K562 (cell line): Measurements from ENCODE around the gene DENND1A. TPM values are rescaled to one million over a fixed set of nuclear protein-coding genes. Genes with fewer than 3 reads are reported as not detected.

Experiments
- ATAC-seq: fragments of 200-7000 bp; cut with Tn5 transposase; 3 replicates; pipeline ENCODE4 v1.9.1; 2020; ENCODE audit warnings: moderate library complexity
- BruUV-seq: library from RNA; stranded (reverse); fragments of 400-500 nt; replicated peaks from 2 replicates; lab custom pipeline; 2021; lab: Mats Ljungman, UMichigan
- CTCF ChIA-PET: fragments of 300-600 bp; formaldehyde crosslinking; extraction: SDS; loops from one replicate; lab custom pipeline; 2021; ENCODE audit warnings: low intra/inter-chr PET ratio; lab: Yijun Ruan, JAX
- POLR2A ChIA-PET: fragments of 300-600, 350-650 bp; sonication (Branson Sonifier 250); formaldehyde crosslinking; extraction: SDS; loops from one replicate; lab custom pipeline; 2021; ENCODE audit warnings: antibody characterized with exemption, inconsistent platforms; lab: Yijun Ruan, JAX
- DNase-seq, 4 experiments: peaks; one replicate each; pipeline versions ENCODE4 v3.0.0 to v3.0.0-alpha.2; 2011 to 2018; ENCODE audit warnings: low spot score in 3 of 4, mixed read lengths in 3 of 4; ENCODE audit errors: extremely low read depth in 1 of 4
- FAIRE-seq: peaks from 2 replicates; lab custom pipeline; 2011; peaks lifted over from hg19 to GRCh38; lab: Jason Lieb, UNC
- H2AFZ ChIP-seq: 2 replicates; pipeline ENCODE4 v1.6.0; 2011; ENCODE audit warnings: low read depth, low read length, control low read depth, inconsistent platforms
- H3K27ac ChIP-seq: fragments of 200-600 bp; 3 replicates; pipeline ENCODE4 v1.8.0; 2011; ENCODE audit warnings: low read depth, mild to moderate bottlenecking, control low read depth, inconsistent platforms, low read length, moderate library complexity, mixed read lengths; ENCODE audit errors: extremely low read depth
- H3K27me3 ChIP-seq, 2 experiments: fragments of 300-600 bp in 1 of 2; 2 replicates in 1 of 2; 3 replicates in 1 of 2; pipeline versions ENCODE4 v1.6.0 to v1.8.0; 2011; ENCODE audit warnings: inconsistent platforms in 2 of 2, low read length in 2 of 2, mild to moderate bottlenecking in 1 of 2, mixed read lengths in 1 of 2, moderate library complexity in 1 of 2; ENCODE audit not compliant: control insufficient read depth in 2 of 2, insufficient read depth in 2 of 2
- H3K36me3 ChIP-seq: fragments of 300-600 bp; 3 replicates; pipeline ENCODE4 v1.8.0; 2011; ENCODE audit warnings: mild to moderate bottlenecking, low read length, inconsistent platforms; ENCODE audit not compliant: control insufficient read depth, insufficient read depth
- H3K4me1 ChIP-seq, 2 experiments: fragments of 200-600 bp in 1 of 2; replicated peaks in 1 of 2; 2 replicates in 1 of 2; 3 replicates in 1 of 2; pipeline versions ENCODE4 v1.5.1 to v1.8.0; 2011; ENCODE audit warnings: inconsistent platforms in 2 of 2, low read length in 2 of 2, mild to moderate bottlenecking in 1 of 2, mixed read lengths in 1 of 2, moderate library complexity in 1 of 2; ENCODE audit not compliant: control insufficient read depth in 2 of 2, insufficient read depth in 2 of 2
- H3K4me2 ChIP-seq: 2 replicates; pipeline ENCODE4 v1.6.1; 2011; ENCODE audit warnings: low read length, control low read depth, inconsistent platforms, mixed read lengths; ENCODE audit not compliant: insufficient read depth
- H3K4me3 ChIP-seq: fragments of 200-600 bp; sonication (generic), shearing (Covaris generic); 2 replicates; pipeline ENCODE4 v1.5.1; 2016; ENCODE audit warnings: control low read depth, inconsistent platforms
- H3K79me2 ChIP-seq: fragments of 200-600 bp; 3 replicates; pipeline ENCODE4 v1.8.0; 2011; ENCODE audit warnings: low read length, inconsistent platforms; ENCODE audit not compliant: control insufficient read depth, insufficient read depth
- H3K9ac ChIP-seq, 2 experiments: 2 replicates each; pipeline versions ENCODE4 v1.6.0 to v1.6.1; 2011; ENCODE audit warnings: low read depth in 2 of 2, low read length in 2 of 2, control low read depth in 1 of 2, inconsistent platforms in 1 of 2, mild to moderate bottlenecking in 1 of 2, mixed read lengths in 1 of 2; ENCODE audit not compliant: insufficient read depth in 1 of 2
- H3K9me1 ChIP-seq: one replicate; pipeline ENCODE4 v1.6.0; 2011; ENCODE audit warnings: inconsistent platforms, mild to moderate bottlenecking, low read length, moderate library complexity; ENCODE audit not compliant: control insufficient read depth, insufficient read depth
- H3K9me3 ChIP-seq: replicated peaks from 2 replicates; pipeline ENCODE4 v1.5.1; 2011; ENCODE audit warnings: low read depth, low read length, inconsistent platforms; ENCODE audit not compliant: control insufficient read depth, insufficient read depth
- H4K20me1 ChIP-seq: replicated peaks from 2 replicates; pipeline ENCODE4 v1.6.1; 2011; ENCODE audit warnings: low read length, inconsistent platforms, mixed read lengths; ENCODE audit not compliant: control insufficient read depth, insufficient read depth
- HNRNPL ChIP-seq: fragments of 200-400 bp; formaldehyde crosslinking; IDR thresholded peaks from 2 replicates; pipeline ENCODE4 v1.6.1; 2017; ENCODE audit warnings: low read depth, mild to moderate bottlenecking, low read length
- WGBS: fragments of 100-300 bp; shearing (Covaris generic); methylation state at CpG from one replicate; pipeline ENCODE4 v1.1.6; 2016; ENCODE audit warnings: low coverage, mixed read lengths; ENCODE audit not compliant: insufficient coverage; ENCODE audit errors: missing lambda C conversion rate; 5-methylcytosine and 5-hydroxymethylcytosine counted together
- in situ Hi-C: fragments of 300-500 bp; cut with MboI; formaldehyde crosslinking; loops from 4 replicates; pipeline ENCODE4 v1.15.0; 2018; ENCODE audit warnings: inconsistent platforms, mixed read lengths
- intact Hi-C: fragments of 100-400 bp; cut with micrococcal nuclease; formaldehyde crosslinking; loops from 2 replicates; pipeline ENCODE4 v1.14.2; 2022
- polyA plus RNA-seq, 8 experiments: library from polyadenylated mRNA; depleted of rRNA in 4 of 8; stranded (reverse) in 5 of 8; unstranded in 3 of 8; fragments of >200 nt; fragmentation: Nextera tagmentation in 2 of 8; fragmentation: Illumina TruSeq in 1 of 8; extraction: Ambion mirVana in 2 of 8; extraction: Trizol in 1 of 8; gene quantifications; 2 replicates each; pipeline versions ENCODE4 v1.2.1 to v1.2.3, GENCODE V29; 2011 to 2014; ENCODE audit warnings: inconsistent platforms in 1 of 8, missing spikeins in 1 of 8
- total RNA-seq, 7 experiments: library from RNA; depleted of rRNA in 6 of 7; stranded (reverse); fragments of >200 nt in 6 of 7; fragmentation: Illumina TruSeq in 2 of 7; extraction: Trizol in 2 of 7; gene quantifications; 2 replicates each; pipeline versions ENCODE4 v1.2.1 to v1.2.3, GENCODE V29; 2011 to 2021; ENCODE audit warnings: low replicate concordance in 1 of 7
- TF ChIP-seq, protein P1 (sequence below): sonication (generic); formaldehyde crosslinking; IDR thresholded peaks from 2 replicates; pipeline ENCODE4 v1.8.1; 2023; ENCODE audit warnings: mild to moderate bottlenecking, missing genetic modification reagents
- TF ChIP-seq, protein P2 (sequence below): fragments of 450-650 bp; IDR thresholded peaks from 2 replicates; pipeline ENCODE4 v1.7.1; 2018; ENCODE audit warnings: mild to moderate bottlenecking, low read depth; ENCODE audit not compliant: partially characterized antibody

Gene DENND1A
- total and polyA plus RNA-seq, 9 of the 15 experiments (the other 6 are each of a cell fraction or from before 2014, with no cell fraction given), result 7.6 to 29.5 (median 15.7) TPM

DNA sequence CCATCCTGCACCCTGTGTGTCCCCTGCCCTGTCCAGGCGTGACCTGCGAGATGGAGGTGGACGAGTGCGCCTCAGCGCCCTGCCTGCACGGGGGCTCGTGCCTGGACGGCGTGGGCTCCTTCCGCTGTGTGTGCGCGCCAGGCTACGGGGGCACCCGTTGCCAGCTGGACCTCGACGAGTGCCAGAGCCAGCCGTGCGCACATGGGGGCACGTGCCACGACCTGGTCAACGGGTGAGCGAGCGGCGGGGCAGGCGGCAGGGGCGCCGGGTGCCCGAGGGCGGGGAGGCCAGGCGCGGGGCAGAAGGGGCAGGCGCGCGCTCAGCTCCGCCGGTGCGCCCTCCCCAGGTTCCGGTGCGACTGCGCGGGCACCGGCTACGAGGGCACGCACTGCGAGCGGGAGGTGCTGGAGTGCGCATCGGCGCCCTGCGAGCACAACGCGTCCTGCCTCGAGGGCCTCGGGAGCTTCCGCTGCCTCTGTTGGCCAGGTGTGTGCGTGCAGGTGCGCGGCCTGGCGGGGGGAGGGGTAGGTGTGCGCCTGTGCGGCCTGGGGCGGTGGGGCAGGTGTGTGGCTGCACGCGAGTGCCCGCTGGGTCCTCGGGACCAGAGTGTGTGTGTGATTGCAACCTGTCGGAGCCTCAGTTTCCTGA is 563.9 kb downstream of the DENND1A start:
- no peak overlapping the region for H3K27ac ChIP-seq
- FAIRE-seq (no peak), ATAC-seq (no peak), DNase-seq (no peak)
- no peaks in the 10 kb centered on the region for H3K27me3 ChIP-seq
- H3K4me3 ChIP-seq, result no peak overlapping the region
- intact Hi-C loops (no loop called here), in situ Hi-C loops (no loop called here)
- H3K9ac ChIP-seq, result peak overlapping the region in 1 of 2 experiments; percentile 5; a peak in 1 of 4 replicates
- H3K4me1 ChIP-seq, result peaks cover 8 to 65% of the 10 kb centered on the region in 2 experiments
- H3K36me3 ChIP-seq, result no peaks in the 10 kb centered on the region
- WGBS, result 88% methylated on average over 42 of the region's 67 CpGs
- H3K9me1 ChIP-seq, result no peaks in the 10 kb centered on the region
- no peak overlapping the region for H2AFZ ChIP-seq
- no peak overlapping the region for H3K4me2 ChIP-seq
- no peaks in the 10 kb centered on the region for H3K79me2 ChIP-seq
- ChIA-PET POLR2A (no interaction called here), CTCF (no interaction called here)
- H4K20me1 ChIP-seq, result no peaks in the 10 kb centered on the region
- BruUV-seq, result no TSS peak
- TF ChIP-seq, protein P1, sequence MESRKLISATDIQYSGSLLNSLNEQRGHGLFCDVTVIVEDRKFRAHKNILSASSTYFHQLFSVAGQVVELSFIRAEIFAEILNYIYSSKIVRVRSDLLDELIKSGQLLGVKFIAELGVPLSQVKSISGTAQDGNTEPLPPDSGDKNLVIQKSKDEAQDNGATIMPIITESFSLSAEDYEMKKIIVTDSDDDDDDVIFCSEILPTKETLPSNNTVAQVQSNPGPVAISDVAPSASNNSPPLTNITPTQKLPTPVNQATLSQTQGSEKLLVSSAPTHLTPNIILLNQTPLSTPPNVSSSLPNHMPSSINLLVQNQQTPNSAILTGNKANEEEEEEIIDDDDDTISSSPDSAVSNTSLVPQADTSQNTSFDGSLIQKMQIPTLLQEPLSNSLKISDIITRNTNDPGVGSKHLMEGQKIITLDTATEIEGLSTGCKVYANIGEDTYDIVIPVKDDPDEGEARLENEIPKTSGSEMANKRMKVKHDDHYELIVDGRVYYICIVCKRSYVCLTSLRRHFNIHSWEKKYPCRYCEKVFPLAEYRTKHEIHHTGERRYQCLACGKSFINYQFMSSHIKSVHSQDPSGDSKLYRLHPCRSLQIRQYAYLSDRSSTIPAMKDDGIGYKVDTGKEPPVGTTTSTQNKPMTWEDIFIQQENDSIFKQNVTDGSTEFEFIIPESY (CRISPR knock-in tag), result peak; percentile 73
- TF ChIP-seq, protein P2, sequence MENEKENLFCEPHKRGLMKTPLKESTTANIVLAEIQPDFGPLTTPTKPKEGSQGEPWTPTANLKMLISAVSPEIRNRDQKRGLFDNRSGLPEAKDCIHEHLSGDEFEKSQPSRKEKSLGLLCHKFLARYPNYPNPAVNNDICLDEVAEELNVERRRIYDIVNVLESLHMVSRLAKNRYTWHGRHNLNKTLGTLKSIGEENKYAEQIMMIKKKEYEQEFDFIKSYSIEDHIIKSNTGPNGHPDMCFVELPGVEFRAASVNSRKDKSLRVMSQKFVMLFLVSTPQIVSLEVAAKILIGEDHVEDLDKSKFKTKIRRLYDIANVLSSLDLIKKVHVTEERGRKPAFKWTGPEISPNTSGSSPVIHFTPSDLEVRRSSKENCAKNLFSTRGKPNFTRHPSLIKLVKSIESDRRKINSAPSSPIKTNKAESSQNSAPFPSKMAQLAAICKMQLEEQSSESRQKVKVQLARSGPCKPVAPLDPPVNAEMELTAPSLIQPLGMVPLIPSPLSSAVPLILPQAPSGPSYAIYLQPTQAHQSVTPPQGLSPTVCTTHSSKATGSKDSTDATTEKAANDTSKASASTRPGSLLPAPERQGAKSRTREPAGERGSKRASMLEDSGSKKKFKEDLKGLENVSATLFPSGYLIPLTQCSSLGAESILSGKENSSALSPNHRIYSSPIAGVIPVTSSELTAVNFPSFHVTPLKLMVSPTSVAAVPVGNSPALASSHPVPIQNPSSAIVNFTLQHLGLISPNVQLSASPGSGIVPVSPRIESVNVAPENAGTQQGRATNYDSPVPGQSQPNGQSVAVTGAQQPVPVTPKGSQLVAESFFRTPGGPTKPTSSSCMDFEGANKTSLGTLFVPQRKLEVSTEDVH, result no peak
- TF ChIP-seq HNRNPL, result peak; percentile 61; the same call in 1 of the 2 replicates
- TF ChIP-seq, all 486 proteins: peak for 2
- no peaks in the 10 kb centered on the region for H3K9me3 ChIP-seq
